GM21723 (cell line): ENCODE results near the gene CERT1.

Experiments used
- ATAC-seq: cut with Tn5 transposase; IDR thresholded peaks from one replicate; pipeline ENCODE4 v1.9.1; 2021; ENCODE audit warnings: mild to moderate bottlenecking, moderate library complexity; ENCODE audit not compliant: unreplicated experiment

The CERT1 gene

GRCh38 chr5:75481024-75481423 lies 30.4 kb downstream of the CERT1 start:
- ATAC-seq, result no peak

GRCh38 chr5:75475364-75475763 lies 36.1 kb downstream of the CERT1 start:
- ATAC-seq, result no peak

- no peak for ATAC-seq
Measured at GRCh38 chr5:75473463-75473862, 38.0 kb downstream of the CERT1 start.

GRCh38 chr5:75472973-75473372 lies 38.5 kb downstream of the CERT1 start:
- ATAC-seq, result no peak

- ATAC-seq, result no peak
Measured at GRCh38 chr5:75471193-75471592, 40.2 kb downstream of the CERT1 start.

GRCh38 chr5:75469017-75469416 lies 42.4 kb downstream of the CERT1 start:
- no peak for ATAC-seq

GRCh38 chr5:75468593-75468992 lies 42.8 kb downstream of the CERT1 start:
- ATAC-seq, result no peak

GRCh38 chr5:75466006-75466716 lies 45.3 kb downstream of the CERT1 start:
- ATAC-seq, result no peak

GRCh38 chr5:75465480-75465879 lies 45.9 kb downstream of the CERT1 start:
- ATAC-seq, result no peak

GRCh38 chr5:75463726-75464125 lies 47.7 kb downstream of the CERT1 start:
- ATAC-seq, result no peak

- no peak for ATAC-seq
Measured at GRCh38 chr5:75461679-75462078, 49.8 kb downstream of the CERT1 start.

- ATAC-seq, result peak; percentile 63
Measured at GRCh38 chr5:75460942-75461610, 50.4 kb downstream of the CERT1 start.

GRCh38 chr5:75460532-75460931 lies 50.9 kb downstream of the CERT1 start:
- ATAC-seq, result no peak

GRCh38 chr5:75457691-75458090 lies 53.7 kb downstream of the CERT1 start:
- ATAC-seq, result no peak

GRCh38 chr5:75457161-75457560 lies 54.3 kb downstream of the CERT1 start:
- ATAC-seq, result no peak

GRCh38 chr5:75450069-75450468 lies 61.4 kb downstream of the CERT1 start:
- no peak for ATAC-seq

GRCh38 chr5:75446068-75446467 lies 65.4 kb downstream of the CERT1 start:
- no peak for ATAC-seq

GRCh38 chr5:75441560-75441959 lies 69.9 kb downstream of the CERT1 start:
- ATAC-seq, result no peak

- ATAC-seq, result no peak
Measured at GRCh38 chr5:75439276-75439675, 72.2 kb downstream of the CERT1 start.

- ATAC-seq, result no peak
Measured at GRCh38 chr5:75438722-75439121, 72.7 kb downstream of the CERT1 start.

- ATAC-seq, result no peak
Measured at GRCh38 chr5:75435096-75435495, 76.3 kb downstream of the CERT1 start.

GRCh38 chr5:75433814-75434506 lies 77.5 kb downstream of the CERT1 start:
- ATAC-seq, result no peak
